Heart right ventricle (tissue), 16 donors: Measurements from ENCODE around the gene C1orf105. TPM values are rescaled to one million over a fixed set of nuclear protein-coding genes. Genes with fewer than 3 reads are reported as not detected.

ENCODE experiments used
- ATAC-seq, 8 donors: fragments of 200-7000 bp; cut with Tn5 transposase; one replicate each; pipeline ENCODE4 v1.9.1; 2020; ENCODE audit warnings: mild to moderate bottlenecking in 8 of 8, moderate library complexity in 8 of 8, moderate number of reproducible peaks in 1 of 8
- DNase-seq, 2 donors: peaks; one replicate each; pipeline ENCODE4 v3.0.0-alpha.2; 2020
- H3K27ac ChIP-seq, 10 donors: fragments of 200-600 bp; sonication (generic) in 2 of 10; one replicate each; pipeline versions ENCODE4 v1.5.0 to v1.8.0; 2020 to 2022; ENCODE audit warnings: mild to moderate bottlenecking in 3 of 10
- H3K27me3 ChIP-seq, 7 donors: fragments of 200-600 bp; one replicate each; pipeline ENCODE4 v1.8.0; 2021 to 2022; ENCODE audit warnings: mild to moderate bottlenecking in 2 of 7
- H3K36me3 ChIP-seq, 9 donors: fragments of 200-600 bp; sonication (generic) in 1 of 9; one replicate each; pipeline versions ENCODE4 v1.5.0 to v1.8.0; 2020 to 2022; ENCODE audit warnings: mild to moderate bottlenecking in 2 of 9
- H3K4me1 ChIP-seq, 9 donors: fragments of 200-600 bp; sonication (generic) in 1 of 9; one replicate each; pipeline versions ENCODE4 v1.5.0 to v1.8.0; 2020 to 2022; ENCODE audit warnings: mild to moderate bottlenecking in 4 of 9
- H3K4me3 ChIP-seq, 10 donors: fragments of 200-600 bp; sonication (generic) in 2 of 10; one replicate each; pipeline versions ENCODE4 v1.5.0 to v1.8.0; 2020 to 2022; ENCODE audit warnings: mild to moderate bottlenecking in 7 of 10, moderate library complexity in 2 of 10
- H3K9me3 ChIP-seq, 11 donors: fragments of 200-600 bp in 10 of 11; sonication (generic) in 2 of 11; one replicate each; pipeline versions ENCODE4 v1.5.0 to v1.8.0; 2013 to 2022; ENCODE audit warnings: mild to moderate bottlenecking in 2 of 11, control low read depth in 1 of 11, moderate library complexity in 1 of 11
- WGBS, 2 donors: extraction: QIAGEN DNeasy Blood & Tissue Kit; methylation state at CpG; one replicate each; pipeline ENCODE4 v1.1.7; 2013; ENCODE audit warnings: inconsistent platforms in 1 of 2; 5-methylcytosine and 5-hydroxymethylcytosine counted together
- intact Hi-C, 10 donors: fragments of 100-400 bp; cut with DNase I; formaldehyde crosslinking; loops; one replicate each; pipeline versions ENCODE4 v1.11.1 to v1.14.2; 2022
- polyA plus RNA-seq, 2 donors: library from polyadenylated mRNA; stranded (reverse); fragments of 200-250 nt; gene quantifications; one replicate each; pipeline ENCODE4 v1.2.3, GENCODE V29; 2013
- total RNA-seq, 10 donors: library from RNA; stranded (reverse); fragmentation: NEBNext Ultra II Directional in 3 of 10; extraction: Animal tissue kit (Norgen Biotek cat#: 25700) in 3 of 10; gene quantifications; one replicate each; pipeline versions ENCODE4 v1.2.1 to v1.2.4, GENCODE V29; 2021 to 2023
- TF ChIP-seq, protein P1 (sequence below), 9 donors: fragments of 200-600 bp; sonication (generic) in 2 of 9; IDR thresholded peaks; one replicate each; pipeline versions ENCODE4 v1.5.0 to v1.8.0; 2021 to 2022; ENCODE audit warnings: antibody characterized with exemption in 9 of 9, mild to moderate bottlenecking in 5 of 9, moderate library complexity in 1 of 9
- donor health status: Arrhythmogenic right ventricular cardiomyopathy.
- donor health status: ischemic (EF 13 %, LVEDD 7.1; RV severe dilation, severe dysfunction).
- donor health status: healthy with polysubstance abuse.
- donor health status: DM: no; HTN: yes; CAD: no.
- donor health status: DM: no; HTN: no; CAD: no.
- donor health status: ischemic (EF 25% LVEDD 6.9; RV normal size, moderate dysfunction).
- donor health status: ischemic (EF 25% LVEDD 5.7; RV mildly dilated, moderate dysfunction).
- donor health status: healthy.
- donor health status: DM: yes; HTN: yes; CAD: no.
- donor health status: Ischemic cardiomyopathy.
- donor health status: ischemic (EF 35%, LVEDD 5.7; RV mildly dilated, moderate dysfunction).
- donor health status: nonischemic (EF 11% LVEDD 7.7; RV severe dilation, severe dysfunction).
- donor health status: DM: yes; HTN: yes; CAD: no.
- donor health status: PGD.
- donor health status: ischemic (EF 29% LVEDD 5.4; RV normal size, mild dysfunction).
- donor health status: nonischemic (EF 23%, LVEDD 6.1; RV moderate dilation, normal function).

C1orf105 gene
- total and polyA plus RNA-seq, 12 donors, result 1.1 to 52.7 (median 8.6) TPM

DNA sequence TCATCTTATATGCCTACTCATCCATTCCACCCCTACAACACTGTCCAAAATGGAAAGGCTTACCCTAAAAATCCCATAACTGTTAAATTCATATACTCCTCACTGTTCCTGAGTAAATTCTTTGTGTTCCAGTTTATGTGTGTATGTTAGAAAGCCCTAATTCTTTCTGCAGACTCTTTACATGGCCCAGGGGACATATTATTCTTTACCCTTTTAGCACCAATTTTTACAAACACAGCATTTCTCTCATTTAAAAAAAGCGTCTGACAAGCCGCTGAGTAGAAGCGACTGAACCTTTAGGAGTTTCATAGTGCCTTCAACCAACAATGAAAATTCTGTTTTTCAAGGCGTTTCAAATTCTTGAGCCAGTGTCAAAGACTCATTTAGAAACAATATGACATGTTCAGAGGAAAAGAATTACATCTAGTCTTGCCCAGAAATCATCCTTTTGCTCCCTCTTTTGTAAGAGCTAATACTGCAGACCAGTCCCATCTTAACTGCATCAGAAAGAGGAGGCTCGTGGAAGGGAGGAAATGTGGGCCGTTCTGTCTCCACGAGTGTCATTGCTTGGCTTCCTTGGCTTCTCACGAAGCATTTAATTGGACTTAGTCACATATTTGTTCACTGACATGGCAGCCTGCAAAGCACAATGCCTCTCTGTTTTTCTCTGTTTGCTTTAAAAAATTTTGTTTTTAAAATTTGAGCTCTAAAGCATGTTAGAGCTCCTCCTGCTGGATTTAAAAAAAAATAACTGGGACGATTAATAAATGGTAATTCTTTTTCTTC is 21.3 kb upstream of the C1orf105 start:
- 38 to 47% methylated on average over 9 of the region's 9 CpGs for WGBS, 2 donors
- Histone ChIP-seq H3K4me3 (peak overlapping the region in 3 of 10 donors; percentile 8 to 22 (median 12)), H3K27ac (peak overlapping the region; percentile 3 to 78 (median 58)), H3K4me1 (peaks cover 0 to 51% (median 40%) of the 10 kb centered on the region in 9 donors), H3K36me3 (no peaks in the 10 kb centered on the region), H3K9me3 (no peaks in the 10 kb centered on the region), H3K27me3 (no peaks in the 10 kb centered on the region)
- intact Hi-C loops, result loop anchor here in 8 of 10 donors (1.0 to 10.0 kb wide), 10 partner anchors 42 to 309 kb away; no protein-coding TSS in a partner anchor
- TF ChIP-seq, protein P1, sequence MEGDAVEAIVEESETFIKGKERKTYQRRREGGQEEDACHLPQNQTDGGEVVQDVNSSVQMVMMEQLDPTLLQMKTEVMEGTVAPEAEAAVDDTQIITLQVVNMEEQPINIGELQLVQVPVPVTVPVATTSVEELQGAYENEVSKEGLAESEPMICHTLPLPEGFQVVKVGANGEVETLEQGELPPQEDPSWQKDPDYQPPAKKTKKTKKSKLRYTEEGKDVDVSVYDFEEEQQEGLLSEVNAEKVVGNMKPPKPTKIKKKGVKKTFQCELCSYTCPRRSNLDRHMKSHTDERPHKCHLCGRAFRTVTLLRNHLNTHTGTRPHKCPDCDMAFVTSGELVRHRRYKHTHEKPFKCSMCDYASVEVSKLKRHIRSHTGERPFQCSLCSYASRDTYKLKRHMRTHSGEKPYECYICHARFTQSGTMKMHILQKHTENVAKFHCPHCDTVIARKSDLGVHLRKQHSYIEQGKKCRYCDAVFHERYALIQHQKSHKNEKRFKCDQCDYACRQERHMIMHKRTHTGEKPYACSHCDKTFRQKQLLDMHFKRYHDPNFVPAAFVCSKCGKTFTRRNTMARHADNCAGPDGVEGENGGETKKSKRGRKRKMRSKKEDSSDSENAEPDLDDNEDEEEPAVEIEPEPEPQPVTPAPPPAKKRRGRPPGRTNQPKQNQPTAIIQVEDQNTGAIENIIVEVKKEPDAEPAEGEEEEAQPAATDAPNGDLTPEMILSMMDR (IDR thresholded peaks at IDR 0.05), result peak; percentile 53 to 80 (median 65)
- DNase-seq (peak in 1 of 2 donors; percentile 54), ATAC-seq (peak; percentile 80 to 92 (median 86))

DNA sequence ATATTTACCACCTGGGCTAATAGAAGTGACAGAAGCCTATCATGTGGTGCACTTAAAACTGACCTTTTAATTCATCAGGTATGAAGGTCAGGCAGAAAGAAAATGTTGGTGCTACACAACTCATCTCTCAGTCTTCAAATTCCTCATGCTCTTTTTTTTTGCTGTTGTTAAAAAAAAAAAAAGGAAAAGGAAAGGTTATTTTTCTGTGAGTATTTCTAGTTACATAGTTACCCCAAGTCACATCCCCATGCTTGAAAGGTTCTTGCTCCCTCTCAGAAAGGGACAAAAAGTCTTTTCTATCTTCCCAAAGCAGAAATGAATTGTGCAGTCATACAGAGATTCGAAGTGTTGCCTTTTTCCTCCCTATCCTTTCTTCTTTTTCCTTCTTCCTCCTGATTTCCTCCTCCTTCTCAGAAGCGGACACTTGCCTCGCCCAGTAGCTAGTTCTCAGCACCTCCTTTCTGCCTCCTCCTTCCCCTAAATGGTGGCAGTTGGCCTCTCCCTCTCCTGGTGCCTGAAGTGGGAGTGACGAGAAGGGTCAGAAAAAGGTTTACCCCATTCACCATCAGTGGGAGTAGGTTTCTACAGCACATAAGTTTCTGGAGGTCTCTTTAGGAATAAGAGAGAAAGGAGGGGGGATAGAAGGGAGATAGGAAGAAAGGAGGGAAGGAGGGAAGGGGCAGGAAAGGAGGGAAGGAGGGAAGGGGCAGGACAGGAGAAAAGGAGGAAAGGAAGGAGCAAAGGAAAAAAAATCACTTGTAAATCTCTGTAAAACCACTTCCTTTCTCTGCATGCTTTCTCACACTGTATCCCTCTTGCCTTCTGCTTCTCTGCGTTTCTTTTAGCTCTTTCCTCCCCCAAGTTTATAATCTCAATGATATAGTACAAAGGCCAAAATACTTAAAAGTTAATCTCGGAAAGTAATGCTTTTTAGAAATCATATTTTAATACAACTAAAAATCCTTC is 20.4 kb upstream of the C1orf105 start:
- no peaks in the 10 kb centered on the region for H3K9me3 ChIP-seq
- H3K27ac ChIP-seq, result peak overlapping the region in 9 of 10 donors; percentile 16 to 78 (median 45)
- no peak for DNase-seq
- H3K27me3 ChIP-seq, result no peaks in the 10 kb centered on the region
- WGBS, 2 donors, result 68% methylated on average over 6 of the region's 6 CpGs
- intact Hi-C loops, result loop anchor here in 9 of 10 donors (1.0 to 10.0 kb wide), 16 partner anchors 43 to 398 kb away; no protein-coding TSS in a partner anchor
- peak in 2 of 8 donors; percentile 15 to 26 for ATAC-seq
- TF ChIP-seq, protein P1 (IDR thresholded peaks at IDR 0.05), result peak in 1 of 9 donors; percentile 7
- H3K36me3 ChIP-seq, result no peaks in the 10 kb centered on the region
- peak overlapping the region in 1 of 10 donors; percentile 12 for H3K4me3 ChIP-seq
- peaks cover 0 to 42% (median 32%) of the 10 kb centered on the region in 9 donors for H3K4me1 ChIP-seq

DNA sequence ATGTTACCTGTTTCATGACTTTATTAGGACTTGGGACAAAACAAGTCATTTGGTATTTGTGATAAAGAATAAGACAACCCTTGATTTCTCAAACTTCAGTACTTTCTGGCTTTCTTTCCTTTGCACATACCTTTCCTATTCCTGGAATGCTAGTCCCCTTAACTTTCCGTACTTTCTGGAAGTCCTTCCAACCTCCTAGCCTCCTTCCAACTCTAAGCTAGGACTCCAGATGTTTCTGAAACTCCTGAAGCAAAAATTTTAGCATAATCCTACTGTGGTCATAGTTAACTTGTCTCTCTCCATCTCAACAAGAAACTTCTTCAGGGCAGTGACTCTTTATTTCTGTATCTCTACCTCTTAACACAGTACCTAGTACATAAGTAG is 19.8 kb upstream of the C1orf105 start:
- Histone ChIP-seq H3K4me1 (peaks cover 0 to 42% (median 32%) of the 10 kb centered on the region in 9 donors), H3K27me3 (no peaks in the 10 kb centered on the region), H3K27ac (peak overlapping the region in 8 of 10 donors; percentile 16 to 78 (median 53)), H3K9me3 (no peaks in the 10 kb centered on the region), H3K4me3 (no peak overlapping the region), H3K36me3 (no peaks in the 10 kb centered on the region)
- intact Hi-C loops, result loop anchor here in 6 of 10 donors (2.0 to 10.0 kb wide), 7 partner anchors 310 to 398 kb away; no protein-coding TSS in a partner anchor
- TF ChIP-seq, protein P1 (IDR thresholded peaks at IDR 0.05), result no peak
- WGBS, 2 donors, result 50% methylated on average over 1 of the region's 1 CpG
- DNase-seq, result no peak
- ATAC-seq, result no peak

DNA sequence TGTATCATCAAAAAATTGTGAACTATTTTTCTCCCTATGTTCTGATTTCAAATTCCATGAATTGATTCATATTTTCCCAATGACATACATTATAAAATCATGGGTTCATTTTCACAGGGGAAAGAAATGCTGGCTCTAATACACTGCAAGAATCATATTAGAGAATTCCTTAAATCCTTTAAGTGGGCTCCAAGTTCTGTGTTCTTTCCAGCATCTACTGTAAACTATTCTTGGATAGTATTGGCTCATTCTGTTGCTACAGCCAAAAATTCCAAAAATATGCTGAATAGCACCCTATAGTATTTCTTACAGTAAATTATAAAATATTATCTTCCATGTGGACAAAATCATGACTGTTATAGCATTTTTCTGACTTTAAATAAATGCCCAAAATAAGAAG is 19.0 kb upstream of the C1orf105 start:
- ATAC-seq, result no peak
- H3K27ac ChIP-seq, result peak overlapping the region in 1 of 10 donors; percentile 68
- no peaks in the 10 kb centered on the region for H3K36me3 ChIP-seq
- no peak for DNase-seq
- no peaks in the 10 kb centered on the region for H3K9me3 ChIP-seq
- no peak overlapping the region for H3K4me3 ChIP-seq
- TF ChIP-seq, protein P1 (IDR thresholded peaks at IDR 0.05), result no peak
- no peaks in the 10 kb centered on the region for H3K27me3 ChIP-seq
- intact Hi-C loops, result loop anchor here in 6 of 10 donors (2.0 to 10.0 kb wide), 7 partner anchors 311 to 399 kb away; no protein-coding TSS in a partner anchor
- H3K4me1 ChIP-seq, result peaks cover 0 to 42% (median 32%) of the 10 kb centered on the region in 9 donors
